ENCODE measurements around the gene LRRC61.
A peak's percentile ranks its signal among the peaks of the same experiment; 100 is the strongest.

LRRC61 gene

DNA sequence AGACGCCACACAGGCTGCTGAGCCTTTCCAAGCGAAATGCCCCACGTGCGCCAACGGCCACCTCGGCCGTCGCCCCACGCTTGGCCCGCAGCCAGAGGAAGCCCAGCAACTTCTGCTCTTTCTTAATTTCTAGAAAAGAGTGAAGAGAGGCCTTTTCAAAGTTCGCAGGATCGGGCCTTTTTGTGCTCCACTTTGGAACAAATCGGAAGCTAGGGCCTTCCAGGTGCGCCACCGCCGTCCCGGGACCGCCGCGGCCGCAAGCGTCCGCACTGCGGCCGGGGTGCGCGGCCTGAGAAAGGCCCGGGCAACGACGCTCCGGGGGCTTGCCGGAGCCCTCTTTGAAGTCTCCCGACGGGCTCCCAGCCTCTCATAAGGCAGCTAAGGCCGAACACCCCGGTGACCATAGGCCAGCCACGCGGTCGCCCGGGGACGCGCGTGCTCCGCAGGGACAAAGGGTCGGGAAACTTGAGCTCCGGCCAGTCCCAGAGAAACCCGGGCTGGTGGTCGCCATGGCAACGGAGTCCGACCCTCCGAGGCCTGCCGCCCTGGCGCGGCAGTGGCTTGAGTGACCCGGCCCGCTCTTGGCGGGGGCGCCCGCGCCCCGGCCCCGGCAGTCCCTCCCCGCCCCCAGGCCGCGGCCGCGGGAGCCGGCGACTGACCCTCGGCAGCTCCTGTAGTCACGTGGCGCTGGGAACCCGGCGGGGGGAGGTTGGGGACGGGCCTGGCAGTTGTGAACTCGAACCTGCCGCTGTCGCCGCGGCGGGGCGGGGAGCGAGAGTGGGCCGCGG, 45.1 kb downstream of the LRRC61 start, which contains the start of gene REPIN1:
Gene REPIN1, plus strand, starts transcription at position 727 of the 788 bp plus-strand sequence. CDS start 890 bp downstream, outside the sequence.
- TF ChIP-seq EGR1 (IDR thresholded peaks at IDR 0.05) (no peak), CREB1 (IDR thresholded peaks at IDR 0.05; ENCODE audit: low read depth) (no peak), TAF1 (IDR thresholded peaks at IDR 0.05; ENCODE audit: low read depth) (peak; percentile 30; the same call in 1 of the 2 replicates), TEAD4 (IDR thresholded peaks at IDR 0.05) (0 out of 2 replicates have a peak, but pooled peaks have one; percentile 25), EP300 (IDR thresholded peaks at IDR 0.05; ENCODE audit: borderline replicate concordance) (no peak), CEBPB (IDR thresholded peaks at IDR 0.05) (no peak), ZBTB7A (IDR thresholded peaks at IDR 0.05; ENCODE audit: low read depth) (no peak; the same call in 1 of the 2 replicates), RAD21 (IDR thresholded peaks at IDR 0.05; ENCODE audit: low read depth) (no peak), FOXM1 (IDR thresholded peaks at IDR 0.05; ENCODE audit: borderline replicate concordance, low read depth) (peak; percentile 59; the same call in 1 of the 2 replicates), TCF12 (IDR thresholded peaks at IDR 0.05; ENCODE audit: low read depth) (no peak; the same call in 1 of the 2 replicates), NFIC (IDR thresholded peaks at IDR 0.05) (peak; percentile 89), YY1 (IDR thresholded peaks at IDR 0.05; ENCODE audit: low read depth) (no peak)
- TF ChIP-seq, protein P1, sequence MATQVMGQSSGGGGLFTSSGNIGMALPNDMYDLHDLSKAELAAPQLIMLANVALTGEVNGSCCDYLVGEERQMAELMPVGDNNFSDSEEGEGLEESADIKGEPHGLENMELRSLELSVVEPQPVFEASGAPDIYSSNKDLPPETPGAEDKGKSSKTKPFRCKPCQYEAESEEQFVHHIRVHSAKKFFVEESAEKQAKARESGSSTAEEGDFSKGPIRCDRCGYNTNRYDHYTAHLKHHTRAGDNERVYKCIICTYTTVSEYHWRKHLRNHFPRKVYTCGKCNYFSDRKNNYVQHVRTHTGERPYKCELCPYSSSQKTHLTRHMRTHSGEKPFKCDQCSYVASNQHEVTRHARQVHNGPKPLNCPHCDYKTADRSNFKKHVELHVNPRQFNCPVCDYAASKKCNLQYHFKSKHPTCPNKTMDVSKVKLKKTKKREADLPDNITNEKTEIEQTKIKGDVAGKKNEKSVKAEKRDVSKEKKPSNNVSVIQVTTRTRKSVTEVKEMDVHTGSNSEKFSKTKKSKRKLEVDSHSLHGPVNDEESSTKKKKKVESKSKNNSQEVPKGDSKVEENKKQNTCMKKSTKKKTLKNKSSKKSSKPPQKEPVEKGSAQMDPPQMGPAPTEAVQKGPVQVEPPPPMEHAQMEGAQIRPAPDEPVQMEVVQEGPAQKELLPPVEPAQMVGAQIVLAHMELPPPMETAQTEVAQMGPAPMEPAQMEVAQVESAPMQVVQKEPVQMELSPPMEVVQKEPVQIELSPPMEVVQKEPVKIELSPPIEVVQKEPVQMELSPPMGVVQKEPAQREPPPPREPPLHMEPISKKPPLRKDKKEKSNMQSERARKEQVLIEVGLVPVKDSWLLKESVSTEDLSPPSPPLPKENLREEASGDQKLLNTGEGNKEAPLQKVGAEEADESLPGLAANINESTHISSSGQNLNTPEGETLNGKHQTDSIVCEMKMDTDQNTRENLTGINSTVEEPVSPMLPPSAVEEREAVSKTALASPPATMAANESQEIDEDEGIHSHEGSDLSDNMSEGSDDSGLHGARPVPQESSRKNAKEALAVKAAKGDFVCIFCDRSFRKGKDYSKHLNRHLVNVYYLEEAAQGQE (IDR thresholded peaks at IDR 0.05; ENCODE audit: low read depth) = no peak
- TF ChIP-seq, protein P2, sequence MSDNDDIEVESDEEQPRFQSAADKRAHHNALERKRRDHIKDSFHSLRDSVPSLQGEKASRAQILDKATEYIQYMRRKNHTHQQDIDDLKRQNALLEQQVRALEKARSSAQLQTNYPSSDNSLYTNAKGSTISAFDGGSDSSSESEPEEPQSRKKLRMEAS (IDR thresholded peaks at IDR 0.05) = peak; percentile 97
- TF ChIP-seq, protein P3, sequence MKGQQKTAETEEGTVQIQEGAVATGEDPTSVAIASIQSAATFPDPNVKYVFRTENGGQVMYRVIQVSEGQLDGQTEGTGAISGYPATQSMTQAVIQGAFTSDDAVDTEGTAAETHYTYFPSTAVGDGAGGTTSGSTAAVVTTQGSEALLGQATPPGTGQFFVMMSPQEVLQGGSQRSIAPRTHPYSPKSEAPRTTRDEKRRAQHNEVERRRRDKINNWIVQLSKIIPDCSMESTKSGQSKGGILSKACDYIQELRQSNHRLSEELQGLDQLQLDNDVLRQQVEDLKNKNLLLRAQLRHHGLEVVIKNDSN (IDR thresholded peaks at IDR 0.05) = peak; percentile 95

DNA sequence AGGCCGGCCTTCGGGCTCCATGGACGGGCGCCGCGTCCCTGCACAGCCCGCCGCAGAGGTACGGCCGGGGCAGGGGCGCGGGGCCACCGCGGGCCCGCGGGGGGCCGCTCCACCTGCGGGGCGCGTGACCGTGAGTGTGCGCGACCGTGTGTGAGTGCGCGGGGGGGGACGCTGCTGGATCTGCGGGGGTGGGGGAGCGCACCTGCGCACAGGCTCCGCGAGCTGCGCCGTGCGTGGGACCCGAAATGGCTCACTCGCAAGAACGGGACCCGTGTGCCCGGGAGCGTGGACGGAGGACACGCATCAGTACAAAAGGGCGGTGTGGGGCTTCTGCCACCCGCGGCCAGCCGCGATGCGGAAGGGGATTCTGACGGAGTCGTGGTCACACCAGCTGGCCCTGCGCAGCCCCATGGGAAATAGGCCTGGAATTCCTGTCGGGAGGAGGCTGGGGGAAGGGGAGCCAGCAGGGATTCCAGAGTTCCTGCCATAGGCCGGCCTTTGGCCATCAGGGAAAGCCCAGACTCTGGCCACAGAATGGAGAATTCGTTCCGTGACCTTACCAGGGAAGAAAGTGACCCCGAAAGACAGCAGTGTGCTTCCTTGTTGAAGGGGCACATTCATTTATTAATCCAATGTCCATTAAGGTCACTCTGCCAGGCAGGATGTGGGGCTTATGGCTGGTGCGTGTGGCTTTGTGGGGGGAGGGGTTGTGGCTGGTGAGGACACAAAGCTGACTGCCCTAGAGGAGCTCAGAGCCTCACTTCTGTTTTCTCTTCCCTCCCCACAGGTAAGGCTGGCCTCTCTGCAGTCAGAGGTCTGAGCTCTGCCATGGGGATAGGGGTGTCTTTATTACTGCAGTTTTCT, 46.0 kb downstream of the LRRC61 start:
- TF ChIP-seq EGR1 (IDR thresholded peaks at IDR 0.05) = peak; percentile 46
- TF ChIP-seq, protein P3 (IDR thresholded peaks at IDR 0.05) = no peak
- TF ChIP-seq, protein P1 (IDR thresholded peaks at IDR 0.05; ENCODE audit: low read depth) = no peak
- peak; percentile 49; the same call in 1 of the 2 replicates for TF ChIP-seq TAF1 (IDR thresholded peaks at IDR 0.05; ENCODE audit: low read depth)
- TF ChIP-seq TEAD4 (IDR thresholded peaks at IDR 0.05) = peak; percentile 84
- TF ChIP-seq, protein P2 (IDR thresholded peaks at IDR 0.05) = peak; percentile 14; the same call in 1 of the 2 replicates
- 0 out of 2 replicates have a peak, but pooled peaks have one; percentile 5 for TF ChIP-seq RAD21 (IDR thresholded peaks at IDR 0.05; ENCODE audit: low read depth)

DNA sequence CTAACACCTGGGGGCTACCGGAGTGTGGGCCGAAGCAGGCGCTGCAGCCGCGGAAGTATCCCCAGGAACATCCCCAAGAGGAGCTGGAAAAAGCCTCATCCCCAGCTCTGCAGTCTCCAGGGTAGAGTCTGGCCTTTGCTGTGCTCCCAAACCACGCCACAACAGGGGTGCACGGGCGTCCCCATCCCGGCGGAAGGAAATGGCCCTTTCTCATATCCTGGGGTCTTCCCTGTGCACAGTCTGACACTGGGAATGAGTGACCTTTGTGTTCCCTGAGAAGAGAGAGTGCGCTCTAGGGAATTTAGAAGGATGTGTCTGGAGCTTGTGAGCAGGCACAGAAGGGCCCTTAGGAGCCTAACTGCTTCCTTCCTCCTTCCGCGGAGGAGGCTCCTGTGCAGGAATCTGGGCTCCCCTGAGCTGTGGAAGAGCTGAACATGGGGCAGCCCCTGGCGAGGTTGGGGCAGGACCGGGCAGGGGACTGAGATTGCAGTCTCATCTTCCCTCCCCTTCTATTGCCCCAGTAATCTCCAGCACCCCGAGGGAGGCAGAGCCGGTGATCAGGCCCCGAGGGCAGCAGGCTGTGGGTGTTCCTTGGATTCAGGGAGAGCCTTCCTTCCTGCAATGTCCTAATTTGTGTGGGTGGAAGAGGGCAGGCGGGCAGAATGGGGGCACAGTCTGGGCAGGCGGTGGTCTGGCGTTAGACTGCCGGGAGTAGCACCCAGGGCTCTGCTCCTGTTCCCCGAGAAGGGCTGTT, 46.8 kb downstream of the LRRC61 start:
- TF ChIP-seq, protein P2 (IDR thresholded peaks at IDR 0.05) = no peak
- no peak for TF ChIP-seq YY1 (IDR thresholded peaks at IDR 0.05; ENCODE audit: low read depth)
- TF ChIP-seq, protein P3 (IDR thresholded peaks at IDR 0.05) = no peak
- TF ChIP-seq TCF12 (IDR thresholded peaks at IDR 0.05; ENCODE audit: low read depth) = no peak
- TF ChIP-seq NFIC (IDR thresholded peaks at IDR 0.05) = no peak
- no peak for TF ChIP-seq CREB1 (IDR thresholded peaks at IDR 0.05; ENCODE audit: low read depth)
- TF ChIP-seq ZBTB7A (IDR thresholded peaks at IDR 0.05; ENCODE audit: low read depth) = no peak
- TF ChIP-seq FOXM1 (IDR thresholded peaks at IDR 0.05; ENCODE audit: borderline replicate concordance, low read depth) = no peak

DNA sequence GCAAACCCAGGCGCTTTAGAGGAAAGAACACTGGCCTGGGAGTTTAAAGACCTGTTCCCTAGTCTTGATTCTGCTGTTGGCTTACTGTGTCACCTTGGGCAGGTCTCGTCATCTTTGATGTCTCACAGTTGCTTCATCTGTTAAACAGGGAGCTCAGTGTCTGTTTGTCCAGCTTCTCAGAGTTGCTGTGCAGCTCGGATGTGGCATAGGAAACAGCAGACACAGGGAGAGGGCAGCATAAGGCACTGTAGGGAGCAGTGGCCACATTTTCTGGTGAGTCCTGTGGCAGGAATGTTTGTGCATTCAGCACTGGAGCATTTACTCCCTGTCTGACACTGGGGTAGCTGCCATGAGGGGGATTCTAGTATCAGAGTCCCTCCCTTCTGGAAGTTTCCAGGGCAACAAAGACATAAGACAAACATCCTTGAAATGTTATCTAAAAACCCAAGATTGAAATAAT, 47.5 kb downstream of the LRRC61 start:
- TF ChIP-seq CEBPB (IDR thresholded peaks at IDR 0.05) = no peak
- no peak for TF ChIP-seq TCF12 (IDR thresholded peaks at IDR 0.05; ENCODE audit: low read depth)
- TF ChIP-seq, protein P1 (IDR thresholded peaks at IDR 0.05; ENCODE audit: low read depth) = no peak
- TF ChIP-seq RAD21 (IDR thresholded peaks at IDR 0.05; ENCODE audit: low read depth) = no peak
- no peak for TF ChIP-seq NFIC (IDR thresholded peaks at IDR 0.05)
- TF ChIP-seq FOXM1 (IDR thresholded peaks at IDR 0.05; ENCODE audit: borderline replicate concordance, low read depth) = no peak
- TF ChIP-seq, protein P3 (IDR thresholded peaks at IDR 0.05) = no peak
- no peak for TF ChIP-seq TAF1 (IDR thresholded peaks at IDR 0.05; ENCODE audit: low read depth)
- no peak for TF ChIP-seq EGR1 (IDR thresholded peaks at IDR 0.05)
- TF ChIP-seq, protein P2 (IDR thresholded peaks at IDR 0.05) = no peak
- TF ChIP-seq YY1 (IDR thresholded peaks at IDR 0.05; ENCODE audit: low read depth) = no peak
- TF ChIP-seq ZBTB7A (IDR thresholded peaks at IDR 0.05; ENCODE audit: low read depth) = no peak

Measured in Ishikawa (cell line).